D721Med (cell line): ENCODE results near the gene THTPA.

Experiments used
- DNase-seq: peaks from one replicate; pipeline ENCODE4 v3.0.0; 2011; ENCODE audit warnings: low spot score; ENCODE audit not compliant: insufficient read length
- FAIRE-seq: peaks from 2 replicates; lab custom pipeline; 2011; peaks lifted over from hg19 to GRCh38; lab: Jason Lieb, UNC
- TF ChIP-seq, protein P1 (sequence below): IDR thresholded peaks from 2 replicates; pipeline ENCODE4 v1.5.1; 2012; ENCODE audit warnings: mild to moderate bottlenecking, control low read depth; ENCODE audit not compliant: insufficient read depth; ENCODE audit errors: missing control alignments

The THTPA gene

DNA sequence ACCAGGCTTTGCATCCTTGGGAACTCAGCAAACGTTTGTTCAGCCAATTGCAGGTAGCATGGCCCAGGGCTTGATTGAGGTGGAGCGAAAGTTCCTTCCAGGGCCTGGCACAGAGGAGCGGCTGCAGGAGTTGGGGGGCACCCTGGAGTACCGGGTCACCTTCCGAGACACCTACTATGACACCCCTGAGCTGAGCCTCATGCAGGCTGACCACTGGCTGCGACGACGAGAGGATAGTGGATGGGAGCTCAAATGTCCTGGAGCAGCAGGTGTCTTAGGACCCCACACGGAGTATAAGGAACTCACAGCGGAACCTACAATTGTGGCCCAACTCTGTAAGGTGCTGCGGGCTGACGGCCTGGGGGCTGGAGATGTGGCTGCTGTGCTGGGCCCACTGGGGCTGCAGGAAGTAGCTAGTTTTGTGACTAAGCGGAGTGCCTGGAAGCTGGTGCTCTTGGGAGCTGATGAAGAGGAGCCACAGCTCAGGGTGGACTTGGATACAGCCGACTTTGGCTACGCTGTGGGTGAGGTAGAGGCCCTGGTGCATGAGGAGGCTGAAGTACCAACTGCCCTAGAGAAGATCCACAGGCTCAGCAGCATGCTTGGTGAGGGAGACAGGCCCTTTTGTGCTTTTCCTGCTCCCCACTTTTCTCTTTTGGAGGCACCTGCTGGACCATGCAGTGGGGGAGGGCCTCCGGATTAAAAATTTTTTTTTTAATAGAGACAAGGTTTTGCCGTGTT is 799 bp downstream of the THTPA start:
- DNase-seq (no peak), FAIRE-seq (no peak)
- TF ChIP-seq, protein P1, sequence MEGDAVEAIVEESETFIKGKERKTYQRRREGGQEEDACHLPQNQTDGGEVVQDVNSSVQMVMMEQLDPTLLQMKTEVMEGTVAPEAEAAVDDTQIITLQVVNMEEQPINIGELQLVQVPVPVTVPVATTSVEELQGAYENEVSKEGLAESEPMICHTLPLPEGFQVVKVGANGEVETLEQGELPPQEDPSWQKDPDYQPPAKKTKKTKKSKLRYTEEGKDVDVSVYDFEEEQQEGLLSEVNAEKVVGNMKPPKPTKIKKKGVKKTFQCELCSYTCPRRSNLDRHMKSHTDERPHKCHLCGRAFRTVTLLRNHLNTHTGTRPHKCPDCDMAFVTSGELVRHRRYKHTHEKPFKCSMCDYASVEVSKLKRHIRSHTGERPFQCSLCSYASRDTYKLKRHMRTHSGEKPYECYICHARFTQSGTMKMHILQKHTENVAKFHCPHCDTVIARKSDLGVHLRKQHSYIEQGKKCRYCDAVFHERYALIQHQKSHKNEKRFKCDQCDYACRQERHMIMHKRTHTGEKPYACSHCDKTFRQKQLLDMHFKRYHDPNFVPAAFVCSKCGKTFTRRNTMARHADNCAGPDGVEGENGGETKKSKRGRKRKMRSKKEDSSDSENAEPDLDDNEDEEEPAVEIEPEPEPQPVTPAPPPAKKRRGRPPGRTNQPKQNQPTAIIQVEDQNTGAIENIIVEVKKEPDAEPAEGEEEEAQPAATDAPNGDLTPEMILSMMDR: no peak

DNA sequence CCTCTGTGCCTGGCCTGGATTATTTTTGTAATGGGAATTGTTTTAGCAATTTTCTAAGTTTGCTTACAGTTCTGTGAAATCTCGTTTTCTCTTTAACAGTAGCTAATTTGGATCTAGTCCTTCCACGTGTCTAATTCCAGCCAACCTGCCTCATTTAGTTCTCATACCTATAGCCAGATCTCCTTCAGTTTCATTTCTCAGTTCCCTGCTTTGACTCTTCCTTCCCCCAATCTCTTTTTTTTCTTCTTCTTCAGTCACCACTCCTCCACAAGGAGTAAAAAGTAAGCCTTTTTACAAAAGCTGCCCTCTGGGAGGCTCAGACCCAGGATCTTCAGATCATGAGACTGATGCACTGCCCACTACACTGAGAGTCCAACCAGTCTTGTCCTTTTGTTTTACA is 1.4 kb downstream of the THTPA start:
- TF ChIP-seq, protein P1: no peak
- FAIRE-seq: no peak
- DNase-seq: no peak

DNA sequence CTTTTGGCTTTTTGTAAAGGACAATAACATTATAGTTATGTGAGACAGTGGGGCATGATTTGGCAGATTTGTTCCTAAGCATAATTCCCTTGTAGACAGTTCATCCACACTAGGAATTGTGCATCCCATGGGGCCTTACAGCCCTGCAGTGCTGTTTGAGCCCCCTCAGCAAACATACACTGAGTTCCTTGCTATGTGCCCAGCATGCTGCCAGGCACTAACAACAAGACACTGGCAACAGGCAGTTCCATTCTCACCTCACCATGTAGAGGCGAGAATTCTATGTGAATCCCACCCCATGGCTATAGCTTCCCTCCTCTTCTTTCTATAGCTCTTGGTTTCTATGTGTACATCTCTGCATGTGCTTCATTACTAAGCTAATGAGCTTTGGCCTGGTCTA is 1.9 kb downstream of the THTPA start:
- TF ChIP-seq, protein P1: no peak
- DNase-seq (no peak), FAIRE-seq (no peak)

DNA sequence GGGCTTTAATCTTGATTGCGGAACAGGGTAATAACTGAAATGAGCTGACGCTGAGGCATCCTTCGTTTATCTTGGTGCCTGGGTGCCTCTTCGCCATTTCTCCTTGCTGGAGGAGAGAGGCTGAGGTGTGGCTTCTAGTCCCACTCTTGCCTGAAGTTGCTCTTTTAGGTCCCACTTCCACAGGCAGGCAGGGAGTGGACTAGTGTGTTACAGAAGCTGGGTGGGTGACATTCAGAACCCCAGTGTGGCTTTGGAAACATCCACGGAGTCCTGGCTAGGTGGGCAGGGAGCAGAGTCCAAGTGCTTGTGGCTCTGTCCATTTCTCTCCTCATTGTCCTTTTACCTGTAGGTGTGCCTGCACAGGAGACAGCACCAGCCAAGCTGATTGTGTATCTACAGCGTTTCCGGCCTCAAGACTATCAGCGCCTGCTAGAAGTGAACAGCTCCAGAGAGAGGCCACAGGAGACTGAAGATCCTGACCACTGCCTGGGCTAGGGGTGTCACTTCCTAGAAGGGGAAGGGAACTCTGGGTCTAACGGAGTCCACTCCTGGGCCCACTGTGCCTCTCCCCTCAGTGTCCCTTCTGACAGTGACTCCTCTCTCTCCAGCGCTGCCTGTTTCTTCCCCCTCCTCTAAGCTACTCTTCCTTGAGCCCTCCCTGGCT is 2.4 kb downstream of the THTPA start:
- TF ChIP-seq, protein P1: no peak
- FAIRE-seq (no peak), DNase-seq (no peak)

DNA sequence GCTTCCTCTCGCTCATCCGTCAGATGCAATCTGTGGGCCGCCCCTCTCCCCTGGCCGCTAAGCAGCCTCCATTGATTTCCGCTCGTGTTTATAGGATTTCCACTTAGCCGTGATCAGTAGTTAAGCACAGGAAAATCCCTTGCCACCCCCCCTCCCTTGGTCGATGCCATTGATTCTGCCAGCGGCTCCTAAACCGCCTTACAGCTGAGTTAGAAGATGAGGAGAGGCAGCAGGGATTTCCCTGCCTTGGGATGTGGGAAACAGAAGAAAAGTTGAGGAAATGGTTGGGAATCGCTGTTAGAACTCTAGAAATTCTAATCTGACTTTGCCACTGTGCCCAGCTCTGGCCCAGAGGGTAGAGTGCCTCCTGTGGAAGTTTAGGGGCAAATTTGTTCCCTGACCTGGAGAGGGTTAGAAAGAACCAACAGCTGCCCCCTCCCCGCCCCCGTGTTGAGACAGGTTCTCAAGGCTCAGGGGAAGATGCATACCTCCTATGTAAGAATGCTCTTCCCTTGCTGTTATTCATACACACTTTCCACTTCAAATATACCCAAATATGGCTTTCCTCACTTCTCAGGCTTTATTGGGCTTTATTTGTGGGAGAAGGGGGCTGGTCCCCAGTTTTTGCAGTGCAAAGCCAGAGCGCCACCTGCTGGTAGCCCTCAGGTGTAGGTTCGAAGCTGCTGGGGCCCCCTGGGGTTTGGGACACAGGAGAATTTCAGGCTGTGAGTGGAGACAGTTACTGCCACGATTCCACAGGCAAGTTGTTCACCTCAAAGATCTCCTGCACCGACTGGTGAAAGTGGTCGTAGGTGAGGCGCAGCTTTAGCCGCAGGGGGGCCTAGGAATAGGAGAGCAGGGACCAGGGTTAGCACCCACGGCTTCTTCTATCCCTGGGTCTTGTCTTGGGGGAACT is 3.2 kb downstream of the THTPA start:
- TF ChIP-seq, protein P1: peak; percentile 83
- DNase-seq (no peak), FAIRE-seq (no peak)

DNA sequence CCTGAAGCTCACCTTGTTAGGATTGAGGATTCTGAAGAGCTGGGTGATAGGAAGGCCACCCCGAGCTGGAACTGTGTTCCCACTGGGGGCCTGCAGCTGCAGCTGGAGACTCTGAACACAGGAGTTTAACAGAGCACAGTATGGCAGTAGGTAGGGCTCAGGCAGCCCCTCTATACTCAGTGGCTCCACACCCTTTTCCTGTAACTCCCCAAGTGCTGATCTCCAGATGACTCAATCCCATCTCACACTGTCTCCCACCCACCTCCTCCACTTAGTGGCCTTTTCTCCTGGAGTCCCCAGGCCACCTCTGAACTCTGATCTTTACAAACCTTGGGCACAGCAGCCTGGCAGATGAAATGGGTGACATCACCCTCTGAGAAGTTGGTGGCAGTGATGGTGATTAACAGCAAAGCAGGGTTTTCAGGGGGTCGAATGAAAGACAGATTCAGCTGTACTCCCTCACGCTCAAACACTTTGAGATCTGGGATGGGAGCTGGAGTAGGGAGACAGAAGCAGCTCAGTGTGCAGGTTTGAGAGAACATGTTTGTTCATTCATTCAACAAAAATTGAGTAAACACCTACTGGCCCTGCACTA is 4.0 kb downstream of the THTPA start:
- FAIRE-seq (no peak), DNase-seq (no peak)
- TF ChIP-seq, protein P1: no peak
